Activated CD8-positive, alpha-beta memory T cell treated with anti-CD3 and anti-CD28 coated beads, Interleukin-2, amount 50 U/mL, for 48 hours (primary cell): Measurements from ENCODE around the gene C7orf25.
"Not testable (repeated sequence)": the region's sequence is repeated elsewhere in the genome, so short reads cannot be mapped to it uniquely, and the experiment has no call there.

Experiments used
- DNase-seq: peaks from one replicate; pipeline ENCODE4 v3.0.0-alpha.2; 2020

C7orf25 gene

GRCh38 chr7:42928754-42929153 is 16.9 kb upstream of the C7orf25 start:
- no peak for DNase-seq

DNA sequence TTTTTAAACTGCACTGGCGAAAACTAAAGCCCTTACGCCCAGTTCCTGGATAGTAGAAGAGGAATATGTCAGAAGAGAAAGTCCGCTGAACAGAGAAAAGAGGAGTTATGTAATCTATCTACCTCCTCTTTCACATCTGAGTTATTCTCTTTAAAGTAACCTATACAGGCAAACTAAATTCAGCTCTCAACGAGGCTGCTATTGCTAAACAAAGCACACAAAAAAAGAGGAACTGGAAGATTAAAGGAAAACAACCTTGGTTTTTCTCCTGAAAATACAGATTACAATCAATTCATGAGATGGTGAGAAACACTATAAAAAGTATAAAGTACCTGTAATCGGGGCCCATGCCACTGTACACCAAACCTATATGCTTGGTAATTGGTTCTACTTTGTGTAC is 14.3 kb upstream of the C7orf25 start:
- no peak for DNase-seq

GRCh38 chr7:42925630-42926029 is 13.8 kb upstream of the C7orf25 start:
- no peak for DNase-seq

DNA sequence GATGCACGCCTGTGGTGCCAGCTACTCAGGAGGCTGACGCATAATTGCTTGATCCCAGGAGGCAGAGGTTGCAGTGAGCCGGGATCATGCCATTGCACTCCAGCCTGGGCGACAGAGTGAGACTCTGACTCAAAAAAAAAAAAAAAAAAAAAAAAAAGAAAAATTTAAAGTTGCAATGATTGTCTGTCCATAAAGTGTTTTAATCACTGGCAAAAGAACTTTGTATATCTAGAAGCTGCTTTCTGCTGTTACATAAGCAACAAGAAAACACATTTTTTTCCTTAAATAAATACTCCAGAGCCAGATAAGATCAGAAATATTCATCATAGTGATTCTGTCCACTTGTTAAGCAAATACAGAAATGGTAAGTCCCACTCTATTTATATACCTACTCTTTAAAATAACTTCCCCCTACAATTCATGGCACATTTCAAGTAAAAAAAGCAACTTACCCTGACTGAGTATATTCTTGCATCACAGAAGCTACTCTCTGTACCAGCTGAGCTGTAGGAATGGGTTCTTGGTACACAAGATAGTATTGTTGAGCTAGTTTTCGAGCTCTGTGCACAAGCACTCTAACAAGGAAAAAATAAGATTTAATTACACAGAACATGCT is 12.5 kb upstream of the C7orf25 start:
- no peak for DNase-seq

DNA sequence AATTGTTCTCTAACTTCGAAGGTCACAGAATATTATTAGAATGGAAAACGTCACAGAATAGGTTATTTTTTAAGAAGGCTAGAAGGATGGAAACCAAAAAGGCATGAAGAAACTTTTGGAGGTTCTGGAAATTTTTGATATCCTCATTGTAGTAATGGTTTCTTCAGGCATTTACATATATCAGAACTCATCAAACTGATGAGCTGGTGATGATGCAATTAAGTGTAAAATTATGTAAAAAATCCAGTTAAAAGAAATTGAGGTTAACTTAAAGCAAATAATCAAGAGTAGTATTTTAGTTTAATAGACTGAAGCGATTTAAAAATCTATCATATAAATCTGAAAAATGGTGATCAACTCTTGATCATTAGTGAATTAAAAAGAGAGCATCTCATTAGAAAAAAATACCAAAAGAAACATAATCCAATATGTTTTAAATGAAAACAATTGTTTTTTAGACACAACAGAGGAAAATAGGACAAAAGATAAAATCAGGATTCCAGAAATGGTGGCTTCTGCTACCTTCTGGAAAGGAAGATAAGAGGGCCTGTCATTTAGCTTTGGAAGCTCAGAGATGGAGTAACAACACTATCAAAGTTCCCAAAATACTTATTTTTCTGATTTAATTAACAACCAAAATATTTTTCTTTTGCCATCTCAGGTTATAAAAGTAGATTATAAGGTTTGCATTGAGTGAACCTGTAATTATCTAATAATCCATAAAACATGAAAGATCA is 10.3 kb upstream of the C7orf25 start:
- DNase-seq = no peak

- DNase-seq = no peak
These were observed 3.5 kb upstream of the C7orf25 start for GRCh38 chr7:42915356-42915755.

DNA sequence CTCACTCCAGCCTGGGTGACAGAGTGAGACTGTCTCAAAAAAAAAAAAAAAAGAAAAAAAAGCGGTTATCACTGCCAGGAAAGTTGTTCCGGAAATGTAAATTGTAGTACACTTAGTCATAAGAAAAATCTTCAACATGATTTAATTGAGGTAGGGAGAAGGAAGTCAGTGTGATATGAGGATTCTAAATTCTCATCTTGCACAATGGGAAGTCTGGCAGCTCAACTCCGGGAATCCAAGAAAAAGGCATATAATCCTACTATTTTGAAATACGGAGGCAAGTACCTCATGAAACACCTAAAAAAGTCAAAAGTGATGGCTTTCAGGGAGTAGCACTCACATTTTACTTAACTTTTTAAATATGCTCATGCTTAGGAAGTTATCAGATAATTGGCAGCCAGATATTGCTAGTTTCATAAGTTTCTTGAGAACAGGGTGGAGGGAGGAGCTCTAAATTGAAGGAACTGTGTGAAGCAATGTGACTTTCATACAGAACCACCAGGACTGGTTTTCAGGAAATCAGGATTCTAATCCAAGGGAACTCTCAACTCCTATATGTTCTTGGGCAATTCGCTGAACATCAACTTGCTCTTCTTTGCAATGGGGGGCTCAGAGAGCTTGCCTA is 2.7 kb upstream of the C7orf25 start:
- no peak for DNase-seq

GRCh38 chr7:42914009-42914408 is 2.1 kb upstream of the C7orf25 start:
- no peak for DNase-seq

GRCh38 chr7:42913591-42913990 is 1.7 kb upstream of the C7orf25 start:
- DNase-seq = no peak

- DNase-seq = no peak
These were observed 1.6 kb downstream of the C7orf25 start for GRCh38 chr7:42910306-42910705.

- no peak for DNase-seq
These were observed 4.6 kb downstream of the C7orf25 start for GRCh38 chr7:42907316-42907715.

- no peak for DNase-seq
These were observed 5.7 kb downstream of the C7orf25 start for GRCh38 chr7:42906181-42906580.

GRCh38 chr7:42902331-42902730 is 9.5 kb downstream of the C7orf25 start:
- no peak for DNase-seq

DNA sequence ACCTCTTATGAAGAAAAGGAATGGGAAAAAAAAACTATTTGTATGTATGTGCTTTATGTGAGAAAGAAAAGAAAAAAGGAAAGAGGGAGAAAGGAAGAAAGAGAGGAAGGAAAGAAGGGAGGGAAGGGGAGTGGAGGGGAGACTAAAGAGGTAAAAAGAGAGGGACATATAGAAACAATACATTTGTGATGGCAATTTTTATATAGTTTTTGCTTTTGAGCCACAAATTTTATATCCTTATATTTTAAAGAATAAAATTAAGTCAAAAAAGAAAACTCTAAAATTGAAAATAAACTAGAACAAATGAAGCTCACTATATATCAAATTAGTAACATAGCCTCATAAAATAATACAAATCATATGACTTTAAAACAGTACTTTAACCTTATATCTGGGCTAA is 11.0 kb downstream of the C7orf25 start:
- no peak for DNase-seq

- DNase-seq = no peak
These were observed 18.3 kb downstream of the C7orf25 start for GRCh38 chr7:42893346-42894240.

GRCh38 chr7:42886893-42887505 is 24.9 kb downstream of the C7orf25 start:
- no peak for DNase-seq

- no peak for DNase-seq
These were observed 25.7 kb downstream of the C7orf25 start for GRCh38 chr7:42886129-42886528.

GRCh38 chr7:42885183-42885582 is 26.7 kb downstream of the C7orf25 start:
- DNase-seq = not testable (repeated sequence)

- DNase-seq = no peak
These were observed 27.9 kb downstream of the C7orf25 start for GRCh38 chr7:42883950-42884349.

GRCh38 chr7:42880392-42880791 is 31.5 kb downstream of the C7orf25 start:
- no peak for DNase-seq

- DNase-seq = no peak
These were observed 33.6 kb downstream of the C7orf25 start for GRCh38 chr7:42878303-42878702.

GRCh38 chr7:42877862-42878261 is 34.0 kb downstream of the C7orf25 start:
- DNase-seq = no peak
